Stomach smooth muscle (tissue), 2 donors: Measurements from ENCODE around the gene CDH11.

ENCODE experiments used
- H3K27ac ChIP-seq: one replicate; pipeline ENCODE4 v1.7.0; 2013; ENCODE audit warnings: mild to moderate bottlenecking, low read length, inconsistent platforms
- H3K27me3 ChIP-seq, 2 donors: one replicate each; pipeline ENCODE4 v1.7.0; 2013; ENCODE audit warnings: low read length in 2 of 2; ENCODE audit not compliant: insufficient read depth in 2 of 2, control insufficient read depth in 1 of 2
- H3K36me3 ChIP-seq, 2 donors: one replicate each; pipeline ENCODE4 v1.7.0; 2013; ENCODE audit warnings: low read length in 2 of 2; ENCODE audit not compliant: control insufficient read depth in 2 of 2, insufficient read depth in 2 of 2
- H3K4me1 ChIP-seq: one replicate; pipeline ENCODE4 v1.7.0; 2013; ENCODE audit warnings: low read length; ENCODE audit not compliant: control insufficient read depth, insufficient read depth
- H3K4me3 ChIP-seq, 2 donors: one replicate each; pipeline ENCODE4 v1.7.0; 2013; ENCODE audit warnings: low read length in 2 of 2
- H3K9ac ChIP-seq, 2 donors: one replicate each; pipeline ENCODE4 v1.7.0; 2013; ENCODE audit warnings: low read length in 2 of 2, mild to moderate bottlenecking in 1 of 2
- H3K9me3 ChIP-seq, 2 donors: one replicate each; pipeline ENCODE4 v1.7.0; 2013; ENCODE audit warnings: low read length in 2 of 2; ENCODE audit not compliant: control insufficient read depth in 2 of 2
- donor health status: healthy.
- donor health status: Pancreatic carcinoma.

Gene CDH11

DNA sequence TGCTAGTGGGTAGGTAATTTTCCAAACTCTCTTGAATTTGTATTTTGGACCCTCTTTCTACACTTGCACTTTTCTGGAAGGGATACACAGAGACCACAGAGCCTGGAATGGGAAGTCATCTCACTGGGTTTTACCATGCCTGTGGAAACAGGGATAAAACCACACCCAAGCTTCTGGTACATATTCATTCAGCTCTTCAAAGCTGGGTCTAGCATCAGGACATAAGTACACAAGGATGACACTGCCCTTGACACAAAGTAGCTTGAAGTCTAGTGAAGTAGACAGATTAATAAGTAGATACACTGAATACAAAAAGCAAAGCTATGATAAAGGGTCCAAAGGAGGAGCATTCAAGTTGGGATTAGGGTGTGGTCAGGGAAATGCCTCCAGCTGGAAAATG is 118.2 kb downstream of the CDH11 start:
- Histone ChIP-seq H3K27me3 (no peaks in the 10 kb centered on the region), H3K9ac (no peak overlapping the region), H3K9me3 (no peaks in the 10 kb centered on the region), H3K4me3 (no peak overlapping the region), H3K27ac (no peak overlapping the region), H3K36me3 (peaks cover 16 to 23% of the 10 kb centered on the region in 2 donors), H3K4me1 (no peaks in the 10 kb centered on the region)

- H3K27ac ChIP-seq: no peak overlapping the region
- H3K9ac ChIP-seq: no peak overlapping the region
- H3K9me3 ChIP-seq: no peaks in the 10 kb centered on the region
- peaks cover 16 to 28% of the 10 kb centered on the region in 2 donors for H3K36me3 ChIP-seq
- H3K27me3 ChIP-seq: no peaks in the 10 kb centered on the region
- H3K4me1 ChIP-seq: no peaks in the 10 kb centered on the region
- no peak overlapping the region for H3K4me3 ChIP-seq
Observed at GRCh38 chr16:65002265-65002664, 119.6 kb downstream of the CDH11 start.

DNA sequence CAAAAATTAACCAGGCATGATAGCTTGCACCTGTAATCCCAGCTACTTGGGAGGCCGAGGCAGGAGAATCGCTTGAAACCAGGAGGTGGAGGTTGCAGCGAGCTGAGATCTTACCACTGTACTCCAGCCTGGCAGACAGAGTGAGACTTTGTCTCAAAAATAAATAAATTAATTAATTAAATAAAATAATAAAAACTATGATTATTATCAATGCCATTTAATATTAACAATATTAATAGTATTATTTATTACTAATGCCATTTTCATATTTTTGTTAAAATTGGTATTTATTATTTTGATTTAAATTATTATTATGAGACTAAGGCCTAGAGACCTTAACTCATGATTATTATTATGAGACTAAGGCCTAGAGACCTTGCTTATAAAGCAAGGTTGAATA is 121.2 kb downstream of the CDH11 start:
- Histone ChIP-seq H3K9me3 (no peaks in the 10 kb centered on the region), H3K27ac (no peak overlapping the region), H3K9ac (no peak overlapping the region), H3K4me3 (no peak overlapping the region), H3K36me3 (peaks cover 13 to 26% of the 10 kb centered on the region in 2 donors), H3K27me3 (no peaks in the 10 kb centered on the region), H3K4me1 (no peaks in the 10 kb centered on the region)

DNA sequence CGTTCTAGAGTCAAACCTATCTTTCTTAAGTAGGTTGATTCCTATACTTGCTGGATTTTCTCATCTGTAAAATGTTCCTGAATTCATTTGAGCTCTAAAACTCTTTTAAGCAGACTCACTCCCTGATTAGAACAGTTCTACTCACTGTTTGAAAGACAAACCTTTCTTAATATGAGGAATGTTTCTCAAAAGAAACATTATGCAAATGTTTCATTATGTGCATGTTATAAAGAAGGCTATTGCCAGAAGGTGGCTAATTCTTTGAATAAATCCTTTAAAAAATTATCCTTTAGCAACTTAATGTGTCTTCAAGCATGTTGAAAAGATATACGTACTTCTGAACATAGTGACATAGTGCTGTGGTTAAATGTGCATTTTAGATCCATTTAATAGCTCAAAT is 124.1 kb downstream of the CDH11 start:
- H3K9me3 ChIP-seq: no peaks in the 10 kb centered on the region
- no peak overlapping the region for H3K27ac ChIP-seq
- peaks cover 3 to 12% of the 10 kb centered on the region in 2 donors for H3K36me3 ChIP-seq
- H3K9ac ChIP-seq: no peak overlapping the region
- no peaks in the 10 kb centered on the region for H3K27me3 ChIP-seq
- no peaks in the 10 kb centered on the region for H3K4me1 ChIP-seq
- H3K4me3 ChIP-seq: no peak overlapping the region

DNA sequence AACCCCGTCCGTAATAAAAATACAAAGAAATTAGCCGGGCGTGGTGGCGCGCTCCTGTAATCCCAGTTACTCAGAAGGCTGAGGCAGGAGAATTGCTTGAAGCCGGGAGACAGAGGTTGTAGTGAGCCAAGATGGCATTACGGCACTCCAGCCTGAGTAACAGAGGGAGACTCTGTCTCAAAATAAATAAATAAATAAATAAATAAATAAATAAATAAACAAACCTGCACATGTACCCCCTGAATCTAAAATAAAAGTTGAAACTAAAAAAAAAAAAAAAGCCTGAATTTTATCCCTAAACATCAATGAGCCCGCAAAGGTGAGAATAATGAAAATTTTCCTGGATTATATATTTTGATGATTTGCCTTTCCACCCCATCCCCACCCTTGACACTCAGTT is 124.7 kb downstream of the CDH11 start:
- no peaks in the 10 kb centered on the region for H3K4me1 ChIP-seq
- H3K27me3 ChIP-seq: no peaks in the 10 kb centered on the region
- no peak overlapping the region for H3K9ac ChIP-seq
- no peak overlapping the region for H3K4me3 ChIP-seq
- H3K27ac ChIP-seq: no peak overlapping the region
- H3K9me3 ChIP-seq: no peaks in the 10 kb centered on the region
- peaks cover 3 to 17% of the 10 kb centered on the region in 2 donors for H3K36me3 ChIP-seq

GRCh38 chr16:64996641-64997040 is 125.2 kb downstream of the CDH11 start:
- Histone ChIP-seq H3K36me3 (peaks cover 5 to 22% of the 10 kb centered on the region in 2 donors), H3K27me3 (no peaks in the 10 kb centered on the region), H3K4me1 (no peaks in the 10 kb centered on the region), H3K9ac (no peak overlapping the region), H3K4me3 (no peak overlapping the region), H3K27ac (no peak overlapping the region), H3K9me3 (no peaks in the 10 kb centered on the region)

DNA sequence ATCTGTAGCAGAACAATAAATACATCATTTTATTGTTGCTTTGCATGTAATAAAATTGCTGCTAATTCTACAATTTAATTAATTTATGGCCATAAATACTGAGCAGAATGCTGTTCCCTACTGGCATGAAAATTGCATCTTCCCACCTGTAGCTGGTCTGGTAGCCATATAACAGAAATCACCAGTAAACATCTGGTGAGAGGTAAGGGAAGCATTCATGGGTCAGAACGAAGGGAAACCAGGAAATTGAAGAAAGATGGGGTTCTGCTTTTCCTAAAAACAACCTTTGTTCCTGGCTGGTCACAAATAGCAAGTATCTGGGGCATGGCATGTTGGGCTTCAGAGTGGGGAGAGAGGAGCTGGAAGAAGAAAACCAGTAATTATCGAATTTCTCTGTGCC is 128.4 kb downstream of the CDH11 start:
- no peak overlapping the region for H3K9ac ChIP-seq

GRCh38 chr16:64991001-64991400 is 130.9 kb downstream of the CDH11 start:
- H3K9ac ChIP-seq: no peak overlapping the region
- no peaks in the 10 kb centered on the region for H3K9me3 ChIP-seq
- H3K27ac ChIP-seq: no peak overlapping the region
- H3K36me3 ChIP-seq: peaks cover 37 to 51% of the 10 kb centered on the region in 2 donors
- no peaks in the 10 kb centered on the region for H3K4me1 ChIP-seq
- H3K27me3 ChIP-seq: no peaks in the 10 kb centered on the region
- no peak overlapping the region for H3K4me3 ChIP-seq

More for the DNA sequence above, 128.4 kb downstream of the CDH11 start:
- Histone ChIP-seq H3K9me3 (no peaks in the 10 kb centered on the region), H3K36me3 (peaks cover 18 to 45% of the 10 kb centered on the region in 2 donors), H3K27me3 (no peaks in the 10 kb centered on the region), H3K4me1 (no peaks in the 10 kb centered on the region), H3K27ac (no peak overlapping the region), H3K4me3 (no peak overlapping the region)

- Histone ChIP-seq H3K4me1 (no peaks in the 10 kb centered on the region), H3K4me3 (no peak overlapping the region), H3K9me3 (no peaks in the 10 kb centered on the region), H3K27me3 (no peaks in the 10 kb centered on the region), H3K27ac (no peak overlapping the region), H3K9ac (no peak overlapping the region), H3K36me3 (peaks cover 37 to 51% of the 10 kb centered on the region in 2 donors)
Observed at GRCh38 chr16:64990101-64990500, 131.8 kb downstream of the CDH11 start.

DNA sequence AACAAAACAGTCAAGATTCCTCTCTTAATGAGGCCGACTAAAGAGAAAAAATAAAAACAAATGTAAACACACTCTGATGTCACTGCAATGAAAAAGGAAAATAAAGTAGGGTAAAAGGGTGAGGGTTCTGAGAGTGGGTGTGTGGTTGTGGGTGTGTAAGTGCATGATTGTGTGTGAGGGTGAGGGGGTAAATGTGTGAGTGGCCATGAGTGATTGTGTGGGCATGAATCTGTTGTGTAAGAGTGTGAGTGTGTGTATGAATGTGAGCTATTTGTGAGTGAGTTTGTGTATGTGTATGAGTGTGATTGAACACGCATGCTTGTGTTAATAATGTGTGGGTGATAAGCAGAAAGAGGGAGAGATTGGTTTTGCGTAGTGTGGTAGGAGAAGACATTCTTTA is 132.8 kb downstream of the CDH11 start:
- no peak overlapping the region for H3K9ac ChIP-seq
- no peaks in the 10 kb centered on the region for H3K9me3 ChIP-seq
- H3K4me3 ChIP-seq: no peak overlapping the region
- no peaks in the 10 kb centered on the region for H3K27me3 ChIP-seq
- H3K4me1 ChIP-seq: no peaks in the 10 kb centered on the region
- no peak overlapping the region for H3K27ac ChIP-seq
- peaks cover 37 to 51% of the 10 kb centered on the region in 2 donors for H3K36me3 ChIP-seq

GRCh38 chr16:64983963-64984362 is 137.9 kb downstream of the CDH11 start:
- H3K9me3 ChIP-seq: no peaks in the 10 kb centered on the region
- H3K27me3 ChIP-seq: no peaks in the 10 kb centered on the region
- peaks cover 24 to 30% of the 10 kb centered on the region in 2 donors for H3K36me3 ChIP-seq
- no peak overlapping the region for H3K27ac ChIP-seq
- H3K4me1 ChIP-seq: peaks cover 8% of the 10 kb centered on the region
- H3K9ac ChIP-seq: no peak overlapping the region
- H3K4me3 ChIP-seq: no peak overlapping the region
